ENCODE results near the gene IMMT.
A peak's percentile ranks its signal among the peaks of the same experiment; 100 is the strongest.

Gene IMMT

GRCh38 chr2:86118130-86118529 is 77.1 kb downstream of the IMMT start:
- ATAC-seq (ENCODE audit: low read depth): no peak
- no peaks in the 10 kb centered on the region for H3K9me3 ChIP-seq (ENCODE audit: severe bottlenecking)
- no peaks in the 10 kb centered on the region for H3K27me3 ChIP-seq (ENCODE audit: insufficient read depth, poor library complexity, severe bottlenecking)
- peaks cover 100% of the 10 kb centered on the region for H3K36me3 ChIP-seq (ENCODE audit: low read depth)
- no peak overlapping the region for H3K4me3 ChIP-seq (ENCODE audit: severe bottlenecking)
- DNase-seq (ENCODE audit: low spot score): no peak
- no peak overlapping the region for H3K27ac ChIP-seq (ENCODE audit: poor library complexity, severe bottlenecking)
- H3K4me1 ChIP-seq (ENCODE audit: insufficient read depth, poor library complexity, severe bottlenecking): no peaks in the 10 kb centered on the region
- no peak for TF ChIP-seq CTCF (IDR thresholded peaks at IDR 0.05; ENCODE audit: poor library complexity, severe bottlenecking)

- peak overlapping the region; percentile 65 for H3K4me3 ChIP-seq (ENCODE audit: severe bottlenecking)
- peaks cover 63% of the 10 kb centered on the region for H3K36me3 ChIP-seq (ENCODE audit: low read depth)
- no peak for TF ChIP-seq CTCF (IDR thresholded peaks at IDR 0.05; ENCODE audit: poor library complexity, severe bottlenecking)
- no peaks in the 10 kb centered on the region for H3K27me3 ChIP-seq (ENCODE audit: insufficient read depth, poor library complexity, severe bottlenecking)
- no peak for DNase-seq (ENCODE audit: low spot score)
- no peak overlapping the region for H3K27ac ChIP-seq (ENCODE audit: poor library complexity, severe bottlenecking)
- ATAC-seq (ENCODE audit: low read depth): no peak
- peaks cover 5% of the 10 kb centered on the region for H3K4me1 ChIP-seq (ENCODE audit: insufficient read depth, poor library complexity, severe bottlenecking)
- H3K9me3 ChIP-seq (ENCODE audit: severe bottlenecking): no peaks in the 10 kb centered on the region
Measured at GRCh38 chr2:86107031-86107430, 88.2 kb downstream of the IMMT start.

- H3K9me3 ChIP-seq (ENCODE audit: severe bottlenecking): no peaks in the 10 kb centered on the region
- H3K36me3 ChIP-seq (ENCODE audit: low read depth): peaks cover 63% of the 10 kb centered on the region
Measured at GRCh38 chr2:86105969-86106945, 89.0 kb downstream of the IMMT start, which contains the start of gene PTCD3. TSS of gene PTCD3 (plus strand) at chr2:86106235. CDS start at chr2:86106248, 13 bp downstream.

GRCh38 chr2:86105252-86105968 is 89.9 kb downstream of the IMMT start, which contains the start of gene POLR1A:
TSS of gene POLR1A (minus strand) at chr2:86105886. CDS start at chr2:86105776, 110 bp downstream.
- H3K36me3 ChIP-seq (ENCODE audit: low read depth): peaks cover 57% of the 10 kb centered on the region

More at GRCh38 chr2:86105969-86106945, 89.0 kb downstream of the IMMT start, which contains the start of gene PTCD3:
- peak; percentile 86 for ATAC-seq (ENCODE audit: low read depth)
- H3K4me1 ChIP-seq (ENCODE audit: insufficient read depth, poor library complexity, severe bottlenecking): peaks cover 5% of the 10 kb centered on the region
- peak; percentile 95 for DNase-seq (ENCODE audit: low spot score)
- peak within 1 kb of the TSS; percentile 38 for H3K27ac ChIP-seq (ENCODE audit: poor library complexity, severe bottlenecking)
- no peaks in the 10 kb centered on the region for H3K27me3 ChIP-seq (ENCODE audit: insufficient read depth, poor library complexity, severe bottlenecking)
- peak within 1 kb of the TSS; percentile 65 for H3K4me3 ChIP-seq (ENCODE audit: severe bottlenecking)
- TF ChIP-seq CTCF (IDR thresholded peaks at IDR 0.05; ENCODE audit: poor library complexity, severe bottlenecking): no peak

More at GRCh38 chr2:86105252-86105968, 89.9 kb downstream of the IMMT start, which contains the start of gene POLR1A:
- peak within 1 kb of the TSS; percentile 65 for H3K4me3 ChIP-seq (ENCODE audit: severe bottlenecking)
- H3K9me3 ChIP-seq (ENCODE audit: severe bottlenecking): no peaks in the 10 kb centered on the region
- TF ChIP-seq CTCF (IDR thresholded peaks at IDR 0.05; ENCODE audit: poor library complexity, severe bottlenecking): no peak
- DNase-seq (ENCODE audit: low spot score) (peak; percentile 88), ATAC-seq (ENCODE audit: low read depth) (peak; percentile 96)
- H3K27ac ChIP-seq (ENCODE audit: poor library complexity, severe bottlenecking): peak within 1 kb of the TSS; percentile 38
- H3K27me3 ChIP-seq (ENCODE audit: insufficient read depth, poor library complexity, severe bottlenecking): no peaks in the 10 kb centered on the region
- peaks cover 5% of the 10 kb centered on the region for H3K4me1 ChIP-seq (ENCODE audit: insufficient read depth, poor library complexity, severe bottlenecking)

All from RWPE2 (cell line).